NB4 (cell line): Measurements from ENCODE around the gene DLL1.

Experiments used
- DNase-seq: peaks from one replicate; pipeline ENCODE4 v3.0.0; 2010; ENCODE audit warnings: low read depth
- H3K4me3 ChIP-seq: one replicate; pipeline ENCODE4 v1.5.1; 2011; ENCODE audit warnings: mild to moderate bottlenecking, low read depth, low read length, moderate library complexity
- MYC ChIP-seq: IDR thresholded peaks from 2 replicates; pipeline ENCODE4 v1.6.1; 2011; ENCODE audit warnings: low read depth, low read length
- POLR2A ChIP-seq: IDR thresholded peaks from 2 replicates; pipeline ENCODE4 v1.6.1; 2011; ENCODE audit warnings: mild to moderate bottlenecking; ENCODE audit not compliant: insufficient read length; ENCODE audit errors: extremely low read depth
- TF ChIP-seq, protein P1 (sequence below): IDR thresholded peaks from one replicate; pipeline ENCODE4 v1.5.1; 2012; ENCODE audit warnings: low read depth, low read length
- TF ChIP-seq, protein P2 (sequence below): IDR thresholded peaks from 2 replicates; pipeline ENCODE4 v1.6.1; 2011; ENCODE audit warnings: low read depth, low read length

Gene DLL1

DNA sequence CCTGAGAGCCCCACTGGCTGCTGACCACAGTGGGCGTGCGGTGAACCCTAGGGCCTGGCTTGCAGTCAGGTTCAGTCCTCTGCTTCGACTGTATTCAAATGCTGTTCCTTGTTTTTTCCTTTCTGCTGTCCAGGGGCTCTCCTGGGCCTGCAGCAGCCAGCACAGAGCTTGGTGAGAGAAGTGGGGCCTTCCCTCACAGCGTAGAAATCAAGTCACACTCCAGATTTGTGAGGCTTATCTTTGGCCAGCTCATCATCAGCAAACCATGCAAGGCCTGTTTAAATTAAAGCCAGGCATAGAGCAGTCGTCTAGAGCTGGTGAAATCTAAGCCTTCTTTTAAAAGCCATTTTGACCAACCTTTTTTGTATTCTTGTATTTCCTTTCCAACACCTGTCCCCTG lies 24.1 kb upstream of the DLL1 start:
- no peak for DNase-seq
- TF ChIP-seq, protein P1, sequence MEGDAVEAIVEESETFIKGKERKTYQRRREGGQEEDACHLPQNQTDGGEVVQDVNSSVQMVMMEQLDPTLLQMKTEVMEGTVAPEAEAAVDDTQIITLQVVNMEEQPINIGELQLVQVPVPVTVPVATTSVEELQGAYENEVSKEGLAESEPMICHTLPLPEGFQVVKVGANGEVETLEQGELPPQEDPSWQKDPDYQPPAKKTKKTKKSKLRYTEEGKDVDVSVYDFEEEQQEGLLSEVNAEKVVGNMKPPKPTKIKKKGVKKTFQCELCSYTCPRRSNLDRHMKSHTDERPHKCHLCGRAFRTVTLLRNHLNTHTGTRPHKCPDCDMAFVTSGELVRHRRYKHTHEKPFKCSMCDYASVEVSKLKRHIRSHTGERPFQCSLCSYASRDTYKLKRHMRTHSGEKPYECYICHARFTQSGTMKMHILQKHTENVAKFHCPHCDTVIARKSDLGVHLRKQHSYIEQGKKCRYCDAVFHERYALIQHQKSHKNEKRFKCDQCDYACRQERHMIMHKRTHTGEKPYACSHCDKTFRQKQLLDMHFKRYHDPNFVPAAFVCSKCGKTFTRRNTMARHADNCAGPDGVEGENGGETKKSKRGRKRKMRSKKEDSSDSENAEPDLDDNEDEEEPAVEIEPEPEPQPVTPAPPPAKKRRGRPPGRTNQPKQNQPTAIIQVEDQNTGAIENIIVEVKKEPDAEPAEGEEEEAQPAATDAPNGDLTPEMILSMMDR = no peak
- TF ChIP-seq, protein P2, sequence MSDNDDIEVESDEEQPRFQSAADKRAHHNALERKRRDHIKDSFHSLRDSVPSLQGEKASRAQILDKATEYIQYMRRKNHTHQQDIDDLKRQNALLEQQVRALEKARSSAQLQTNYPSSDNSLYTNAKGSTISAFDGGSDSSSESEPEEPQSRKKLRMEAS = no peak
- TF ChIP-seq MYC = no peak
- TF ChIP-seq POLR2A = no peak
- H3K4me3 ChIP-seq = no peak overlapping the region

GRCh38 chr6:170313716-170314295 lies 22.9 kb upstream of the DLL1 start:
- TF ChIP-seq, protein P1 = no peak
- TF ChIP-seq MYC (no peak), POLR2A (no peak)
- TF ChIP-seq, protein P2 = no peak
- H3K4me3 ChIP-seq = no peak overlapping the region

GRCh38 chr6:170312876-170313275 lies 22.0 kb upstream of the DLL1 start:
- H3K4me3 ChIP-seq = no peak overlapping the region
- no peak for DNase-seq
- TF ChIP-seq, protein P1 = no peak

More at GRCh38 chr6:170313716-170314295, 22.9 kb upstream of the DLL1 start:
- no peak for DNase-seq

DNA sequence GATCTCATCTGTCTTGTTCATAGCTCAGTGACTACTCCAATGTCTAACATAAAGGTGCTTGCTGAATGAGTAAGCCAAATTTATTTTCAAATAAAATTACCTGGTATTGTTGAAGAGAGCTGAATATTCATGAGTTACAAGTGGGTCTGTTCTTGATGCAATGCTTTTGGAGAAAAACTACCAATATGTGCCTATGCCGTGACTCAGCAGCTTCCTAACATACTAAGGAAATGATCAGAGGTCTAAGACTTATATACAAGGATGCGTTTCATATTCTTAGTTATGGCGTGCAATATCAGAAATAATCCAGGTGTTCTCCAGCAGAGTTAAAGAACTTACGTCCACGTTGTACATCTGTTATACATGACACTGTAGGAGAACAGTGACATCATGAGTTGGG lies 20.8 kb upstream of the DLL1 start:
- H3K4me3 ChIP-seq = no peak overlapping the region
- no peak for DNase-seq
- TF ChIP-seq, protein P2 = no peak
- TF ChIP-seq MYC (no peak), POLR2A (no peak)
- TF ChIP-seq, protein P1 = no peak

DNA sequence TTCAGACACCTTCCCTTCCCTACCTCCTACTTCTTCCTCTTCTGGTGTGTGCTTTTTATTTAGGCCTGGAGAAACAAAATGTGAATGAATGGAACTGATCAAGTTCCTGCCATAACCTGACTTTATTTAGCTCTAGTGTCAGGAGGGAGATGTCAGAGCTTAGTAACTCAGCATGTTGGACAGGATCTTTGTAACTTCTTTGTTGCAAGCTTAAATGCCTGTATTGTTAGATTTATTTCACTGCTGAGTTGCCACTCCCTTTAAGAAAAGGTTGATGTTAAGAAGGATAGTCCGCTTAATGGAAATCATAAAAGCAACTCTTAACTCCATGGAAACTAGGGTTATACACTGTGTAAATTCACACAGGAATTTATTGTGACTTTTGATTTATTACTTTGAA lies 17.9 kb upstream of the DLL1 start:
- H3K4me3 ChIP-seq = peak overlapping the region; percentile 17
- no peak for DNase-seq
- TF ChIP-seq, protein P2 = no peak
- TF ChIP-seq POLR2A (no peak), MYC (no peak)
- TF ChIP-seq, protein P1 = no peak

DNA sequence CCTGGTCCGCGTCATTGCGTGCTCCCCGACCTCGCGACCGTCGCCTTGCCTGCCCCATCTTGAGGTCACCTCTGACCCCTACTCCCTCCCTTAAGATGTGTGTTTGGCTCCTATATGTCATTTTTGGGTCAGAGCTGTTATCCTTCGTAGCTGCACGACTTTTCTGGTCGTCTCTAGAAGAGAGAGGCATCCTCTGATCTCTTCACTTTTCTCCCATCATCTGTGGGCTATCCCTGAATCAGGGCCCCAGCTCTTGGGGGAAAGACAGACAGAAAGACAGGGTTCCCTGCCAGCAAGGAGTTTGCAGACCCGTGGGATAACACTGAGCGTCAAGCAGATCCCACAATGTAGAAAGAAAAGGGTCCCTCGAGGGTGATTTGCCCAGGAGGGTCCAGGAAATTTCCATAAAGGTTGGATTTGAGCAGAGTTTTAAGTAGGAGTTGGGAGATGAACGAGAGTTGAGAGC lies 16.2 kb upstream of the DLL1 start:
- DNase-seq = no peak
- peak overlapping the region; percentile 92 for H3K4me3 ChIP-seq
- TF ChIP-seq, protein P1 = no peak
- TF ChIP-seq, protein P2 = no peak
- no peak for TF ChIP-seq MYC
- no peak for TF ChIP-seq POLR2A
